ENCODE results near the gene RIPOR1.
A peak's percentile ranks its signal among the peaks of the same experiment; 100 is the strongest.

Gene RIPOR1

DNA sequence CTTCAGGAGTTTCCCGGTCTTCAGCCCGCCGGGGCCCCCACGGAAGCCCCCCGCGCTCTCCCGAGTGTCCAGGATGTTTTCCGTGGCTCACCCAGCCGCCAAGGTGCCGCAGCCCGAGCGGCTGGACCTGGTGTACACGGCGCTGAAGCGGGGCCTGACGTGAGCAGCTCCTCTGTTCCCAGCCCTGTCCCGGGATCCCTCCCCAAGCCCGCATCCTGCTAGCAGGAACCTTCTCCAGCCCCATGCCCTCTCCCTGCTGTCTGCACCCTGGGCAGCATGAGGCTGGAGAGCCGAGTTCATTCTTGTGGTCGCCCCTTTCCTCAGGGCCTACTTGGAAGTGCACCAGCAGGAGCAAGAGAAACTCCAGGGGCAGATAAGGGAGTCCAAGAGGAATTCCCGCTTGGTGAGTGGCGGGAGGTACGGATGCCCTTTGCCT lies 10.1 kb downstream of the RIPOR1 start:
- no peak for DNase-seq (ENCODE audit: low read depth)

DNA sequence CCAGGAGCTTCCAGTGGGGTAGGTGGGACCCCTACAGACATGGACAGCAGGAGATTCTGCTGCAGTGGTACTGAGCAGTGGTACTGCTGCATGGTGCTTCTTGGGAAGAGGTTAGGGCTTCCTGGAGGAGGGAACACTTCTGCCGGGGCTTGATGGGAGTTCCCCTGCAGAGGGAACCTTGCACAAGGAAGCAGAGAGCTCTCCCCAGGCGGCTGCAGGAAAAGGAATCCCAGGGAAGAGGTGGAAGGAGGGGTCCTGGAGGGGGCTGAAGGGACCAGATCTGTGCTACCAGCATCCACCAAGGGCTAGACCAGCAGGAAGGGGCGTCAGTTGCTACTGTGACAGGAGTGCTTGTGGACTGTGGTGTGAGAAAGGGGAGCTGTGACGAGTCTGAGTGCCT lies 10.6 kb downstream of the RIPOR1 start:
- DNase-seq (ENCODE audit: low read depth): no peak

DNA sequence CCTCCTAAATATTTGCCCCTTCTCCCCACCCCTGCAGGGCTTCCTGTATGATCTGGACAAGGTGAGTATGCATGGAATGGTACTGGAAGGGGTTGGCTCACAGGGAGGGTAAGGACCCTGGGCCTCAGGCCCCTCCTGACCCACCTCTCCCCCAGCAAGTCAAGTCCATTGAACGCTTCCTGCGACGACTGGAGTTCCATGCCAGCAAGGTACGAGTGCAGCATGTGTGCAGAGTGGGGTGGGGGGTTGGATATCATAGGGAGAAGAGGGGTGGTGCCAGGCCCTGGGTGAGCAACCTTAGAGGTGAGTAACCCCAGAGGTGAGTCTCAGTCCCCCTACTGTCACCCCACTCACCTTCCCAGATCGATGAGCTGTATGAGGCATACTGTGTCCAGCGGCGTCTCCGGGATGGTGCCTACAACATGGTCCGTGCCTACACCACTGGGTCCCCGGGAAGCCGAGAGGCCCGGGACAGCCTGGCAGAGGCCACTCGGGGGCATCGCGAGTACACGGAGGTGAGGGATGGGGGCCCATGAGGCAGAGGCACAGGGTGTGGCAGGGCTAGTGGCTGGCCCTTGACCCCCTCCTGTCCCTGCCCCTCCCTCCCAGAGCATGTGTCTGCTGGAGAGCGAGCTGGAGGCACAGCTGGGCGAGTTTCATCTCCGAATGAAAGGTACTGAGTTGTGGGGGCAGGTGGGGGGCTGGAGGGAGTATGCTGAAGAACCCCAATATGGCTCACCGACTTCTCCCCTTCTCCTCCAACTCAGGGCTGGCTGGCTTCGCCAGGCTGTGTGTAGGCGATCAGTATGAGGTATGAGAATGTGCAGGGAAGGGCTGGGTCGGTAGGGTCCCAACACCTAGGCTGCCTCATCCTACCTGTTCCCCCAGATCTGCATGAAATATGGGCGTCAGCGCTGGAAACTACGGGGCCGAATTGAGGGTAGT lies 11.3 kb downstream of the RIPOR1 start:
- DNase-seq (ENCODE audit: low read depth): no peak

DNA sequence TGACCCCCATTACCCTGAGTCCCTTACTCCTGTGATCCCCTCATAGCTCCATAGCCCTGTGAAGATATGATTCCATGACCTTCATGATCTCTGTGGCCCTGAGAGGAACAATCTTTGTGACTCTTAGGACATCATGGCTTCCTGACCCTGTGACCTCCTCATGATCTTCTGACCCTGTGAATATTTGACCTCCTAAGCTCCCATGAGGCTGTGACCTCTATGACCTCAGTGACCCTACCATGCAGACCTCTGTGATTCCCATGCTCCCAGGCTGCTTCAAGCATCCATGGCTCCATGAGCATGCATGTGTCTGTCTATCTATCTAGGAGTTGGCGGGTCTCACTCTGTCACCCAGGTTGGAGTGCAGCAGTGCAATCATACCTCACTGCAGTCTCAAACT lies 12.1 kb downstream of the RIPOR1 start:
- no peak for DNase-seq (ENCODE audit: low read depth)

DNA sequence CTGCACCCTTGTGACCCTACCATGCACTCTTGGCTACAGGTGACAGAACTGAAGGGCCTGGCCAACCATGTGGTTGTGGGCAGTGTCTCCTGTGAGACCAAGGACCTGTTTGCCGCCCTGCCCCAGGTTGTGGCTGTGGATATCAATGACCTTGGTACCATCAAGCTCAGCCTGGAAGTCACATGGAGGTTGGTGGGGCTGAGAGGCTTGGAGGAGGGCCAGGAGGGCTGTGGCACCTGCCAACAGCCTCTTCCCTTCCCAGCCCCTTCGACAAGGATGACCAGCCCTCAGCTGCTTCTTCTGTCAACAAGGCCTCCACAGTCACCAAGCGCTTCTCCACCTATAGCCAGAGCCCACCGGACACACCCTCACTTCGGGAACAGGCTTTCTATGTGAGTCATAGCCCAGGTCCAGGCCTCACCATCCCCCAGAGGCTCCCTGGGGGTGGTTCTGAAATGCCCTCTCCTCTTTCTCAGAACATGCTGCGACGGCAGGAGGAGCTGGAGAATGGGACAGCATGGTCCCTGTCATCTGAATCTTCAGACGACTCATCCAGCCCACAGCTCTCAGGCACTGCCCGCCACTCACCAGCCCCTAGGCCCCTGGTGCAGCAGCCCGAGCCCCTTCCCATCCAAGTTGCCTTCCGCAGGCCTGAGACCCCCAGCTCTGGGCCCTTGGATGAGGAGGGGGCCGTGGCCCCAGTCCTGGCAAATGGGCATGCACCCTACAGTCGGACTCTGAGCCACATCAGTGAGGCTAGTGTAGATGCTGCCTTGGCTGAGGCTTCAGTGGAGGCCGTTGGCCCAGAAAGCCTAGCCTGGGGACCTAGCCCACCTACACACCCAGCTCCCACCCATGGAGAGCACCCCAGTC lies 13.0 kb downstream of the RIPOR1 start:
- DNase-seq (ENCODE audit: low read depth): no peak

DNA sequence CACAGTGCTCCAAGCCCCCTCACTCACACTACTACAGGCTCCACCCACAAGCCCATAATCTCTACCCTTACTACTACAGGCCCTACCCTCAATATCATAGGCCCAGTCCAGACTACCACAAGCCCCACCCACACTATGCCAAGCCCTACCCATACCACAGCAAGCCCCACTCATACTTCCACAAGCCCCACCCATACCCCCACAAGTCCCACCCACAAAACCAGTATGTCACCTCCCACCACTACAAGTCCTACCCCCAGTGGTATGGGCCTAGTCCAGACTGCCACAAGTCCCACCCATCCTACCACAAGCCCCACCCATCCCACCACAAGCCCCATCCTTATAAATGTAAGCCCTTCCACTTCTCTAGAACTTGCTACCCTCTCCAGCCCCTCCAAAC lies 13.8 kb downstream of the RIPOR1 start:
- peak; percentile 56 for DNase-seq (ENCODE audit: low read depth)

DNA sequence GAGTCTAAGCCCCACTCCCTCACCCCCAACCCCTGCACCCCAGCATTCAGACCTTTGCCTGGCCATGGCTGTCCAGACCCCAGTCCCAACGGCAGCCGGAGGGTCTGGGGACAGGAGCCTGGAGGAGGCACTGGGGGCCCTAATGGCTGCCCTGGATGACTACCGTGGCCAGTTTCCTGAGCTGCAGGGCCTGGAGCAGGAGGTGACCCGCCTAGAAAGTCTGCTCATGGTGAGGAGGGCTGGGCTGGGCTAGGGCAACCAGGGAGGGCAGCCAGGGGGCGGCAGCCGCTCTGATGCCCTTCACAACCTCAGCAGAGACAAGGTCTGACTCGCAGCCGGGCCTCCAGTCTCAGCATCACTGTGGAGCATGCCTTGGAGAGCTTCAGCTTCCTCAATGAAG lies 14.4 kb downstream of the RIPOR1 start:
- no peak for DNase-seq (ENCODE audit: low read depth)

DNA sequence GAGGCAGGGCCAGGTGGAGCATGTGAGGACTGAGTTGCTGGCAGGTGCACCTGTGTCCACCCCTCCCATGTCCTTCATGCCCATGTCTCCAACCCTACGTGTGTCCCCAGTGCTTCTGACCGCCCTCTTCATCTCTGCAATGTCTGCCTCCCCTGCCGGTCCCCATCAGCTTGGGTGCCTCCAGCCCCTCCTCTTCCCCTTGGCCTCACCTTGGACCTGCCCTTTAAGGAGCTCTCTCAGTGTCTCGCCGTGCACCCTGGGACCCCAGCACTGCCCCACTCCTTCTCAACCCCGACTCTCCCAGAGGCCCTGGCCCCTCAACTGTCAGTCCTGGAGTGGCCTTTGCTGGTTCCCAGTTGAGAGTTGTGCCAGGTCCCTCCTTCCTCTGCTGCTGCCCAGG lies 15.0 kb downstream of the RIPOR1 start:
- DNase-seq (ENCODE audit: low read depth): no peak

DNA sequence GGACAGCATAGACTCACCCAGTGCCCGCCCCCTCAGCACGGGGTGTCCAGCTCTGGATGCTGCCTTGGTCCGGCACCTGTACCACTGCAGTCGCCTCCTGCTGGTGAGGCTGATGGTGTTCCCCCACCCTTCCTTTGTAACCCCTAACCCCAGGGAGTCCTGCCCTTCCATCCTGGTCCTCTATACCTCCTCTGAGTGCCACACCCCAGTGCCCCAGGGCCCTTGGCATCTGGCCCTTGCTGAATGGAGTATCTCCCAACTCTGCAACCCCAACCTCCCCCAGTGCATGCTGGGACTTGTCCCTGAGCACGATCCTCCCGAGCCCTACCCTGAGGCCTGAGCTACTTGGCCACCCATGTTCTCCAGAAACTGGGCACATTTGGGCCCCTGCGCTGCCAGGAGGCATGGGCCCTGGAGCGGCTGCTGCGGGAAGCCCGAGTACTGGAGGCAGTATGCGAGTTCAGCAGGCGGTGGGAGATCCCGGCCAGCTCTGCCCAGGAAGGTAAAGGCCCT lies 15.8 kb downstream of the RIPOR1 start:
- DNase-seq (ENCODE audit: low read depth): no peak

DNA sequence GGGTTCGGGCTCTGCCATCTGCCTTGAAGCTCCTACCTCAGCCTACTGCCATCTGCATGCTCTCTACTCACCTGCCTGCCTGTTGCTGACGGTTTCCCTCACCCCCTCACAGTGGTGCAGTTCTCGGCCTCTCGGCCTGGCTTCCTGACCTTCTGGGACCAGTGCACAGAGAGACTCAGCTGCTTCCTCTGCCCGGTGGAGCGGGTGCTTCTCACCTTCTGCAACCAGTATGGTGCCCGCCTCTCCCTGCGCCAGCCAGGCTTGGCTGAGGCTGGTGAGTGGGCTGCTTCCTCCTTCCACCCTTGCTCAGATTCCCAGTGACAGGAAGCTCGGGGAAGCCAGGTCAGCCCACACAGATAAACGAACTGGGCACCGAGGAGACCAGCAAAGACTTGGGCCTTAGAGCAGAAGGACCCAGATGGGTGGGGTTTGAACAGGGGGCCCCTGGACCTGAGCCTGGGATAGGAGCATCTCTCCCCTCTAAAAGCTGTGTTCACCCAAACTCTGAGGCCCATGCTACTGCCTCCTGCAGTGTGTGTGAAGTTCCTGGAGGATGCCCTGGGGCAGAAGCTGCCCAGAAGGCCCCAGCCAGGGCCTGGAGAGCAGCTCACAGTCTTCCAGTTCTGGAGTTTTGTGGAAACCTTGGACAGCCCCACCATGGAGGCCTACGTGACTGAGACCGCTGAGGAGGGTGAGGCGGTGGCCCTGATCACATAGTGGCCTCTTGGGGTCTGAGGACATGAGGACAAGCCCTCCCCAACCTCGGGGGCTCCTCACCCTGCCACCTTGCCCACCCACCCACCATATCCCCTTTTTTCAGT lies 16.4 kb downstream of the RIPOR1 start:
- DNase-seq (ENCODE audit: low read depth): no peak

DNA sequence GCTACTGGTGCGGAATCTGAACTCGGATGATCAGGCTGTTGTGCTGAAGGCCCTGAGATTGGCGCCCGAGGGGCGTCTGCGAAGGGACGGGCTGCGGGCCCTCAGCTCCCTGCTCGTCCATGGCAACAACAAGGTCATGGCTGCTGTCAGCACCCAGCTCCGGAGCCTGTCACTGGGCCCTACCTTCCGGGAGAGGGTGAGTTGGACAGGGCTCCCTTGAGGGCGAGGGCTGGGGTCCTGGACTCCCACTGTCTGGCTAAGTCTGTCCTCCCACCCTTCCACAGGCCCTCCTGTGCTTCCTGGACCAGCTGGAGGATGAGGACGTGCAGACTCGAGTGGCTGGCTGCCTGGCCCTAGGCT lies 17.0 kb downstream of the RIPOR1 start:
- DNase-seq (ENCODE audit: low read depth): no peak

DNA sequence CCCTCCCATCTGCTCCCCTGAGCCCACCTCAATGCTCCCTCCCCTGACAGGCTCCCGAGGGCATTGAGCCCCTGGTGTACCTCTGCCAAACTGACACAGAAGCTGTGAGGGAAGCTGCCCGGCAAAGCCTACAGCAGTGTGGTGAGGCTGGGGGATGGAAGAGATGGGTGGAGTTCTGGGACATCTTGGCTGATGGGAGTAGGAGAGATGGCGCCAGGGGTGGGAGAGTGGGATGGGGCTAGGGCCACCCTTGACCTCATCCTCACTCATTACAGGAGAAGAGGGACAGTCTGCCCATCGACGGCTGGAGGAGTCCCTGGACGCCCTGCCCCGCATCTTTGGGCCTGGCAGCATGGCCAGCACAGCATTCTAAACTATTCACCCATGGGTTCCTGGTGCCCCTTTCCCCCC lies 17.5 kb downstream of the RIPOR1 start:
- DNase-seq (ENCODE audit: low read depth): no peak

DNA sequence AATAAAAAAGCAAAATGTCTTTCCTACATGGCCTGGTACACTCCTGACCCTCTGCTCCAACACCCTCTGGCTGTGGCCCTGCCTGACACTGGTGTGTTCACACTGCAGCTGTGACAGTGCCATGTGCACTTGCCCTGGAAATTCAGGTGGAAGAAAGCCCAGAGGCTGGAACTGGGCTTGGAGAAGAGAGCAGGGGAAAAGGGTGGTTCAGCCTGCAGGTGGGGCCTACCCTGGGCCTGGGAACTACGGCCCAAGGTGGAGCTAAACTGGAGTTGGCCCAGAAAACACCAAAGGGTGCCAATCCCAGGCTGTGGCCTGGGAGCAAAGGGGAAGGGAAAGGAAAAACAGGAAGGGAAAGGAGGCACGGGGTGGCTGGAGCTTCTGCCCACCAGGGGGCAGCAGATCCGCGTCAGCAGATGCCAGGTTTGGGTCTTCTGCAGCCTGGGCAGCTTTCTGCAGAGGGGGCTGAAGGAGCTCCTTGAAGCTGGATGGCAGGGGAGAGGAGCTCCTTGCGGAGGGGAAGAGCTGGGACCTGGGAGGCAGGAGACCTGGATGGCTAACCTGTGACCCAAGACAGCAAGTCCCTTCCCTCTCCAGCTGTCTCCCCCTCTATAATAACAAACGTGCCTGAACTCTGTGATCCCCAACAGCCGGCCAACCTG lies 18.3 kb downstream of the RIPOR1 start:
- peak; percentile 57 for DNase-seq (ENCODE audit: low read depth)

DNA sequence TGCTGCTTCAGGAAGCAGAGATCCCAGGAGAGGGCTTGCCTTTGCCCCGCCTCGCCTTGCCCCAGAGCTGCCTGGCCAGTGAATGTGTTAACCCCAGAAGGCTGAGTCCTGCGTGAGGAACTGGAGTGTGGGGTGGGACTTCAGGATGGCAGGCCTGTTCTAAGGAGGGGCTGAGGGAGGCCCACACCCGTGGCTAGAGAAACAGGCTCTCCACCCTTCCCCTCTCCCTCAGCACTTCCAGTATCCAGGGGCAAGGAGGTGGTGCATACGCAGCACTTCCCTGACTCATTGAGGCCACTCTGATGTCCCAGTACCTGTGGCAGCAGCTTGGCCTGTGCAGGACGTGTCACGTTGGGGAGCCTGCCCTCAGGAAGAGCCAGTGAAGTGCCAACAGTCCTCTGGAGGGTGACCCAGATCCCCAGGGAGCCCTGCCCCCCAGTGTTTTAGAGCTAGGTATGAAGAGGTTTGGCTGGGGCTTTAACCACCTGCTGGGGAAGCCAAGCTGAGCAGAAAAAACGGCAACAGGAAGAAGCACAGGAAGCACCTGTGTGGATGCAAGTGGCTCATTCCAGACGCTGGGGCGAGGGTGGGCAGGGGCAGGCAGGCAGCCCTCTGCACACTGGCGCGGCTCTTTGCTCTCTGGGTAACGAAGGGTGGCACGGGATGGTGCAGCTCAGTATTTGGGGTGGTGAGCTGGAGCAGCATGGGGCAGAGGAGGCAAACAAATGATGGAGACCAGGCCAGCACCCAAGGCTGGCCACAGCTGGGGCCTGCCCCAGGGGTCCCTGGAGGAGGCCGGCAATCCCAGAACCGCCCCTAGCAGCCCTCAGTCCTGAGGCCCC lies 19.0 kb downstream of the RIPOR1 start:
- no peak for DNase-seq (ENCODE audit: low read depth)

DNA sequence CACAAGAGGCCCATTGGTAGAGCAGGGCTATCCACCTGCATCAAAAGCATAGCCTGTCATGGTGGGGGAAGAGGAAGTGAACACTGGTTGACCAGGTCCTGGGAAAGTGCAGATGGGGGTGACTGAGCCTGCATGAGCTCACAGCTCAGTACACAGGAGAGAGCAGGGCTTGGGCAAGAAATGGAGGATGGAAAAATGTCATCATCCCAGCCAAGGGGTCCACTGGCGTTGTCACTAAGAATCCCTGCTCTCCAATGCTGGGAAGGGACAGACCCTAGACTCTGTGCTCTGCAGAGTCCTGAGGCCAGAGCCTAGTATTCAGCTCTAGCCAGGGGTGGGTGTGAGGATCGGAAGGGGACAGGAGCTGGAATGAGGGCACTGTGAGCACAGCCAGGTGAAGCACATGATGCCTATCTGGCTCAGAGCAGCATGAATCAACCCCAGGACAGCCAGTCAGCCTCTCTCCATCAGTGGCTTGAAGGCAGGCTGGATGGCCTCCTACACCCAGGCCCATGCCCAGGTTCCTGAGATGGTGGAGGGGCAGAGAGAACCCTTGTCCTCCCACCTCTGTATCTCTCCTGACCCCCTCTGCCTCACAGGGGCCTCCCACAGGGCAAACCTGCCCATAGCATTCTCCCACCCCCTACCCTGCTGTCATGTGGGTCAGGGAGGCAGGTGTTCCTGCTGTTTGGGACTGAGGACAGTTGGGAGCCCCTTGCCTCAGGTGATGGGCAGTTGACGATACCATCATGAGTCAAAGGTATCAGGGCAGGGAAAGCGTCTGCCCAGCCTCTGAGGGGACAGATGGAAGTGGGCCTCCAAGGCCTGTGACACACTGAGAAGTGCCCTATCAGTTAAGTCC lies 19.9 kb downstream of the RIPOR1 start:
- DNase-seq (ENCODE audit: low read depth): no peak

DNA sequence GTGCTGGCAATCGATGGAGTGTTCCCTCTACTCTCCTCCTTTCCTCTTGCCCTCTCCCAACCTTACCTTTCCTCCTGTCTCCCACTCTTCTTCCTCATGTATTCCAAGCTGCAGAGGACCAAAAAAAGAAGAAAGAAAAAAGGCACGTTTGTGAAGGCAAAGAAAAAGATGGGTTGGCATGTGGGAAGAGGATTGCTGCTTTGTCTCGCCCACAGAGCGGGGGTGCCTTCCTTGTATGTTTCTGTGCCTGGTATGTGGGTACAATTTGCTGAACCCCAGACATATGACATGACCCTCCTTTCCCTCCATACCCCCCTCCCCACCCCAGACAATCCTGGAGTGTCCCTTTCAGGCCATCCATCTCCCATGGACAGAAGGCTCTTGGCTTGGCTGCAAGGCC lies 20.6 kb downstream of the RIPOR1 start:
- no peak for DNase-seq (ENCODE audit: low read depth)

DNA sequence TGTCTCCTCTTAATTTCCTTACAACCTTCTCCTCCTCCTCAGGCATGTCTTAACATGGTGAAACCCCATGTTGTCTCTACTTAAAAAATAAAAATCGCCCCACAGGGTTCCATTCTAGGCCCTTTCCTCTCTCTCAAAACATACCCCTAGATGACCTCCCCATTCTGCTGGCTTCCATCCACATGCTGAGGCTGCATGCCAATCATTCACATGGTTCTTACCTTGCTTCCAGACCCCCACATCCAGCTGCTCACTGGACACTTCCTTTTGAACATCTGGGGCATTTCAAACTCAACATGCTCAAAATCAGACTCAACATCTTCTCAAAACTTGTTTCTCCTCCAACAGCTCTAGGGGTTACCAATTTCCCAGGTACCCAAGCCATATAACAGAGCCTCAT lies 21.3 kb downstream of the RIPOR1 start:
- DNase-seq (ENCODE audit: low read depth): no peak

DNA sequence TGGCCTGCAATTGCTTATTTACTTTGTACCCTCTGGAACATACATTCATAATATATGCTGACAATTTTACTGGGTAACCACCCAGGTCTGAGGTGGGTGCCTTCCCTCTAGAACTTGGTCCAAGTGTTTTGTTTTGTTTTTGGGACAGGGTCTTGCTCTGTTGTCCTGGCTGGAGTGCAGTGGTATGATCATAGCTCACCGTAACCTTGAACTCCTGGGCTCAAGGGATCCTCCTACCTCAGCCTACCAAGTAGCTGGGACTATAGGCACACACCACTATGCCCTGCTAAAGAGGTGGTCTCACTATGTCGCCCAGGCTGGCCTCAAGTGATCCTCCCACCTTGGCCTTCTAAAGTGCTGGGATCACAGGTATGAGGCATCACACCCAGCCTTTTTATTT lies 22.5 kb downstream of the RIPOR1 start:
- no peak for DNase-seq (ENCODE audit: low read depth)

DNA sequence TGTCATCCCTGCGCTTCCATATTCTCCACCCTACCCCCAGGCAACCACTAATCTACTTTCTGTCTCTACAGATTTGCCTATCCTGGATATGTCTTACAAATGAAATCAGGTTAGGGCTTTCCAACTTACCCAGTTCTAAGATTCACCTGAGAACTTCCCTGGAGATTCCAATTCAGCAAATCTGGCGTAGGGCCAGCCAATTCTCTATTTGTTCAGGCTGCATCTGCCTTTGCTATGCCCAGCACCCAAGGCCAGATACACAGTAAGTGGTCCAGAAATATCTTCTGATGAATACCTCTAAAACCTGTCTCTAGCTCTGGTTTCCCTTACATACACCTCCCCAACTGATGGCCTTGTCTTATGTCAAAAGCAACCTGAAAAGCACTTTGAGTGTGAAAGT lies 23.3 kb downstream of the RIPOR1 start:
- no peak for DNase-seq (ENCODE audit: low read depth)

DNA sequence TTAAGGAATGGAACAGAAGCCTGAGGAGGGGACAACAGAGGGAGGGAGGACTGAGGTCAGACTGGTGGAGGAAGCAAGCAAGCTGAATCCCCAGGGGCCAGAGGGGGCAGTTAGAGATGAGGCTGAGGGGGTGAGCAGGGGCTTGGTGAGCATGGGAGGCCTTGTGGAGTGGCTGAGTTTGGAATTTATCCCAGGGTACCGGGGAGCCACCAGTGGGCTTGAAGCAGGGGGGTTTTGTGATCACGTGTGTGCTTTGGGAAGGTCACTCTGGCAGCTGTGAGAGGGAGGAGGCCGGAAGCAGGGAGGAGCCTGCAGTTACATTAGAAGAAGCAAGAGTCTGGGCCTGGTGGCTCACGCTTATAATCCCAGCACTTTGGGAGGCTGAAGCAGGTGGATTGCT lies 23.8 kb downstream of the RIPOR1 start:
- DNase-seq (ENCODE audit: low read depth): no peak

Data from stimulated activated CD8-positive, alpha-beta memory T cell treated with anti-CD3 and anti-CD28 coated beads, Interleukin-15, amount 100 ng/mL, for 1 hour (primary cell).